Measurements from ENCODE around the gene PHRF1. TPM values are rescaled to one million over a fixed set of nuclear protein-coding genes. Genes with fewer than 3 reads are reported as not detected.

The PHRF1 gene
- total and polyA plus RNA-seq, 2 experiments from 2014 or later, result 25.6 to 26.9 TPM

DNA sequence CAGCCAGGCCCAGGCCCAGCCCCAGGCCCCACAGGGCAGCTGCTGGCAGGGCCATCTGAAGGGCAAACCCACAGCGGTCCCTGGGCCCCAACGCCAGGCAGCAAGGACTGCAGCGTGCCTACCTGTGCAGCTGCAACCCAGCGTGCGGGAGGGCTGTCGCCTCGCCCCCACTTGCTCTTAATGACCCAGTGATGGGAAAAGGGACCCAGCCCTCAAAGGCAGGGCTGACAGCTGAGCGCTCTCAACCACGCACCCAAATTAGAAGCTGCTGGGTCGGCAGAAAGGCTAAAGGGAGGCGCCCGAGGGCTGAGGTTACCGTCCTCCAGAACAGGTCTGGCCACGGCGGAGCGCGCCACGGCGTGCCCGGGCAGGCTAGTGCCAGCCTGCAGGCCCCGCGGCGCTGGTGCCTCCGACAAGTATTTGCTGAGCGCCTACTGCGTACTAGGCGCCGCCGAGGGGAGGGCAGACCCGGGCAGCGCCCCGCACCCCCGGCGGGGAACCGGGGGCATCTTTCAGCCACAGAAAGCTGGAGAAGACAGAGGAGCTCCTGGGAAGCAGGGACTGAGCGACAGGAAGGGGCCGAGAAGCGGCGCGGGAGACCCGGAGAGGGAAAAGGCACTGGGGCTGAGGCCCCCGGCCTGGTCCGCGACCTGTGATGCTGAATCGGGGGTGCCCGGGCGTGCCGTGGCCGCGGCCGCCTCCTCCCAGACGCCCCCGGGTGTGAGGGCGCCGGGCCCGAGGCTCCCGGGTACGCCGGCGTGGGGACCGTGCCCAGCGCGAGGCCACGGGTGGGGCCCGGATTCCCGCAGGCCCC is 41.7 kb upstream of the PHRF1 start:
- Histone ChIP-seq H2AFZ (peak overlapping the region; percentile 52), H3K9me3 (ENCODE audit: low read depth) (no peaks in the 10 kb centered on the region), H3K27ac (peak overlapping the region; percentile 62), H4K20me1 (ENCODE audit: insufficient read depth, poor library complexity, severe bottlenecking) (peaks cover 15% of the 10 kb centered on the region), H3K36me3 (replicated peaks; ENCODE audit: insufficient read depth, low read depth) (no peaks in the 10 kb centered on the region), H3K9me2 (replicated peaks; ENCODE audit: insufficient read depth) (no peaks in the 10 kb centered on the region), H3K4me2 (peak overlapping the region; percentile 99), H3K4me3 (peak overlapping the region; percentile 77), H3K4me1 (ENCODE audit: insufficient read depth) (peaks cover 25% of the 10 kb centered on the region), H3K79me2 (peaks cover 10% of the 10 kb centered on the region), H3K27me3 (no peaks in the 10 kb centered on the region)
- 18% methylated on average over 50 of the region's 66 CpGs for WGBS (ENCODE audit: low lambda C conversion rate, missing lambda C conversion rate)
- DNase-seq (ENCODE audit: low spot score), result peak; percentile 55
- TF ChIP-seq EZH2phosphoT487 (IDR thresholded peaks at IDR 0.05; ENCODE audit: low read depth, severe bottlenecking, unreplicated experiment) (no peak), EZH2 (IDR thresholded peaks at IDR 0.05; ENCODE audit: borderline replicate concordance) (no peak)
- TF ChIP-seq, protein P1, sequence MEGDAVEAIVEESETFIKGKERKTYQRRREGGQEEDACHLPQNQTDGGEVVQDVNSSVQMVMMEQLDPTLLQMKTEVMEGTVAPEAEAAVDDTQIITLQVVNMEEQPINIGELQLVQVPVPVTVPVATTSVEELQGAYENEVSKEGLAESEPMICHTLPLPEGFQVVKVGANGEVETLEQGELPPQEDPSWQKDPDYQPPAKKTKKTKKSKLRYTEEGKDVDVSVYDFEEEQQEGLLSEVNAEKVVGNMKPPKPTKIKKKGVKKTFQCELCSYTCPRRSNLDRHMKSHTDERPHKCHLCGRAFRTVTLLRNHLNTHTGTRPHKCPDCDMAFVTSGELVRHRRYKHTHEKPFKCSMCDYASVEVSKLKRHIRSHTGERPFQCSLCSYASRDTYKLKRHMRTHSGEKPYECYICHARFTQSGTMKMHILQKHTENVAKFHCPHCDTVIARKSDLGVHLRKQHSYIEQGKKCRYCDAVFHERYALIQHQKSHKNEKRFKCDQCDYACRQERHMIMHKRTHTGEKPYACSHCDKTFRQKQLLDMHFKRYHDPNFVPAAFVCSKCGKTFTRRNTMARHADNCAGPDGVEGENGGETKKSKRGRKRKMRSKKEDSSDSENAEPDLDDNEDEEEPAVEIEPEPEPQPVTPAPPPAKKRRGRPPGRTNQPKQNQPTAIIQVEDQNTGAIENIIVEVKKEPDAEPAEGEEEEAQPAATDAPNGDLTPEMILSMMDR (IDR thresholded peaks at IDR 0.05; ENCODE audit: poor library complexity), result no peak

DNA sequence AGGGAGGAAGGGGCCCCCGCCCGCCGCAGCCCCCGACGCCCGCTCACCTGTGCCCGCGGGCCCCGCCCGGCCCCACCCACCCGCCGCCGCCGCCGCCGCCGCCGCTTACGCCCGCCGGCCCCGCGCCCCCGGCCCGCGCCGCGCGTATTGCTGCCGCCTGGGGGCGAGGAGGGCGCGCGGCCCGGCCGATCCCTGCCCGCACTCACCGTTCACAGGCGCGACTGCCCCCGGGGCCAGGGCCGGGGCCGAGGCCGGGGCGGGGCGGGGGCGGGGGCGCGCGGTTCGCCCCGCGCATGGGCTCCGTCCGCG is 41.1 kb upstream of the PHRF1 start:
- H2AFZ ChIP-seq, result no peak overlapping the region
- peaks cover 25% of the 10 kb centered on the region for H3K4me1 ChIP-seq (ENCODE audit: insufficient read depth)

DNA sequence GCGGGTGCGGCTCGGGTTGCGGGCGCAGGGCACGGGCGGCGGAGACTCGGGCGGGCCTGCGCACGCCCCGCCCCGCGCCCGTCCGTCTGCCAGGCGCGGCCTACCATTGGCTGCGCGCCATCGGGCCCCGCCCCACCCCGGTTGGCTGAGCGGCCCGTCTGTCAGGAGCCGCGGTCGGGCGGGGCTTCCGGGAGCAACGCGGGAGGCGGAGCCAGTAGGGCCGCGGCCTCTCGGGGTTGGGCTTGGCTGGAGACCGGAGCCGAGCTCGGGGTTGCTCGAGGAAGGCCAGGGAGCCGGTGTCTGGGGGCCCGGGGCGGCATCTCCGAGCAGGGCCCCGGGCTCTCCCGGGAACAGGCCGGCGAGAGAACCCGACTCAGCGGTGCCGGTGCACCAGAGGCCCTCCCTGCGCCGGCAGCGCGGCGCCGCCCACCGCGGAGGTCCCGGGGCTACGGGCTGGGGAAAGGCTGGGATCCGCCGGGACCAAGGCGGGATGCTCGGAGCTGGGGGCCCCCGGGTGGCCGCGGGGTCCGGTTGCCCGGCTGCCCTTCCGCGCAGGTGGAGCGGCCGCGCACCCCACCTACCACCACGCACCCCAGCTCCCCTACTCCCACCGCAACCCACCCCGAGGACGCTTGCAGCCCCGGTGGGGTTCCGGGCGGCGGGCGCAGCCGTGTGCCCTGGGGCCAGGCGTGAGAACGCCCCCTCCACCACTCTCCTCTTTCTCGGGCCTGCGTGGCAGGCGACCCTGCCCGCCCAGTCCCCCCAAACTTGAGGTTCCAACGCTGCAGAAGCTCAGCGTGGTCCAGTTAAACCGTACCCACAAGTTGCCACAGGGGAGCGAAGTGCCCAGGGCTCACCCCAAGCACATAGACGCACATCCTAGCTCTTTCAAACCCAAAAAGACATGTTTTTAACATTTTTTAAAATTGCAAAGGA is 40.5 kb upstream of the PHRF1 start, which contains the start of gene HRAS:
Gene HRAS (minus strand): TSS at position 58 of the 936 bp plus-strand sequence.
- Histone ChIP-seq H3K4me2 (peak within 1 kb of the TSS; percentile 99), H3K4me3 (peak within 1 kb of the TSS; percentile 77), H3K4me1 (ENCODE audit: insufficient read depth) (peaks cover 25% of the 10 kb centered on the region), H3K9me2 (replicated peaks; ENCODE audit: insufficient read depth) (no peaks in the 10 kb centered on the region), H3K36me3 (replicated peaks; ENCODE audit: insufficient read depth, low read depth) (no peaks in the 10 kb centered on the region), H3K79me2 (peaks cover 10% of the 10 kb centered on the region), H4K20me1 (ENCODE audit: insufficient read depth, poor library complexity, severe bottlenecking) (peaks cover 15% of the 10 kb centered on the region), H2AFZ (peak within 1 kb of the TSS; percentile 52), H3K9me3 (ENCODE audit: low read depth) (no peaks in the 10 kb centered on the region), H3K27me3 (no peaks in the 10 kb centered on the region), H3K27ac (peak within 1 kb of the TSS; percentile 87)
- peak; percentile 99 for DNase-seq (ENCODE audit: low spot score)
- WGBS (ENCODE audit: low lambda C conversion rate, missing lambda C conversion rate), result 5% methylated on average over 35 of the region's 97 CpGs
- TF ChIP-seq EZH2 (IDR thresholded peaks at IDR 0.05; ENCODE audit: borderline replicate concordance) (no peak), EZH2phosphoT487 (IDR thresholded peaks at IDR 0.05; ENCODE audit: low read depth, severe bottlenecking, unreplicated experiment) (no peak)
- TF ChIP-seq, protein P1 (IDR thresholded peaks at IDR 0.05; ENCODE audit: poor library complexity), result no peak

More for the DNA sequence above, 41.1 kb upstream of the PHRF1 start:
- peaks cover 10% of the 10 kb centered on the region for H3K79me2 ChIP-seq
- no peak overlapping the region for H3K27ac ChIP-seq
- H3K4me3 ChIP-seq, result peak overlapping the region; percentile 77
- H3K36me3 ChIP-seq (replicated peaks; ENCODE audit: insufficient read depth, low read depth), result no peaks in the 10 kb centered on the region
- peaks cover 15% of the 10 kb centered on the region for H4K20me1 ChIP-seq (ENCODE audit: insufficient read depth, poor library complexity, severe bottlenecking)
- TF ChIP-seq EZH2phosphoT487 (IDR thresholded peaks at IDR 0.05; ENCODE audit: low read depth, severe bottlenecking, unreplicated experiment) (no peak), EZH2 (IDR thresholded peaks at IDR 0.05; ENCODE audit: borderline replicate concordance) (no peak)
- TF ChIP-seq, protein P1 (IDR thresholded peaks at IDR 0.05; ENCODE audit: poor library complexity), result no peak
- no peaks in the 10 kb centered on the region for H3K9me3 ChIP-seq (ENCODE audit: low read depth)
- peak overlapping the region; percentile 99 for H3K4me2 ChIP-seq
- no CpG with 5 or more reads among the region's 56 CpGs for WGBS (ENCODE audit: low lambda C conversion rate, missing lambda C conversion rate)
- no peak for DNase-seq (ENCODE audit: low spot score)
- no peaks in the 10 kb centered on the region for H3K27me3 ChIP-seq
- no peaks in the 10 kb centered on the region for H3K9me2 ChIP-seq (replicated peaks; ENCODE audit: insufficient read depth)

Measured in hepatocyte (in vitro differentiated cells).